GM10266 (cell line): ENCODE measurements around the gene ZDHHC20.

Experiments
- DNase-seq: peaks from one replicate; pipeline ENCODE4 v3.0.0; 2012; ENCODE audit errors: extremely low spot score
- CTCF ChIP-seq: IDR thresholded peaks from 2 replicates; pipeline ENCODE4 v1.5.1; 2012; ENCODE audit warnings: mild to moderate bottlenecking, low read depth; ENCODE audit not compliant: control insufficient read depth, insufficient read depth; ENCODE audit errors: missing control alignments

Gene ZDHHC20

GRCh38 chr13:21355304-21355703 lies 103.8 kb downstream of the ZDHHC20 start:
- no peak for TF ChIP-seq CTCF
- DNase-seq, result no peak

GRCh38 chr13:21354721-21355120 lies 104.4 kb downstream of the ZDHHC20 start:
- no peak for DNase-seq
- no peak for TF ChIP-seq CTCF

- DNase-seq, result no peak
- TF ChIP-seq CTCF, result no peak
These were observed 110.5 kb downstream of the ZDHHC20 start for GRCh38 chr13:21348488-21349120.

- TF ChIP-seq CTCF, result no peak
- DNase-seq, result no peak
These were observed 111.3 kb downstream of the ZDHHC20 start for GRCh38 chr13:21347753-21348318.

GRCh38 chr13:21344662-21345176 lies 114.4 kb downstream of the ZDHHC20 start:
- no peak for TF ChIP-seq CTCF
- DNase-seq, result no peak

- DNase-seq, result no peak
- TF ChIP-seq CTCF, result no peak
These were observed 115.4 kb downstream of the ZDHHC20 start for GRCh38 chr13:21343659-21344058.

GRCh38 chr13:21342699-21343442 lies 116.2 kb downstream of the ZDHHC20 start:
- no peak for DNase-seq
- TF ChIP-seq CTCF, result no peak
